HUES64 (cell line): Measurements from ENCODE around the gene NFKB1.

Experiments used
- H3K27ac ChIP-seq: 2 replicates; pipeline ENCODE4 v1.7.0; 2013; ENCODE audit warnings: low read depth, low read length, inconsistent platforms
- H3K27me3 ChIP-seq: 2 replicates; pipeline ENCODE4 v1.6.1; 2013; ENCODE audit warnings: mild to moderate bottlenecking, low read length; ENCODE audit not compliant: insufficient read depth
- H3K36me3 ChIP-seq: 2 replicates; pipeline ENCODE4 v1.6.1; 2013; ENCODE audit warnings: mild to moderate bottlenecking, low read length; ENCODE audit not compliant: insufficient read depth
- H3K4me1 ChIP-seq: 2 replicates; pipeline ENCODE4 v1.6.1; 2013; ENCODE audit warnings: mild to moderate bottlenecking, low read length, moderate library complexity; ENCODE audit not compliant: insufficient read depth
- H3K4me3 ChIP-seq: 2 replicates; pipeline ENCODE4 v1.5.1; 2013; ENCODE audit warnings: mild to moderate bottlenecking, low read length, moderate library complexity
- H3K9ac ChIP-seq: 2 replicates; pipeline ENCODE4 v1.6.1; 2013; ENCODE audit warnings: mild to moderate bottlenecking, low read depth, low read length
- H3K9me3 ChIP-seq: 2 replicates; pipeline ENCODE4 v1.6.1; 2013; ENCODE audit warnings: low read depth, low read length; ENCODE audit not compliant: insufficient read depth
- WGBS: fragments of 150-250, 120-280 bp; methylation state at CpG from one replicate; pipeline ENCODE4 v1.1.7; 2013; ENCODE audit warnings: missing lambda C conversion rate; 5-methylcytosine and 5-hydroxymethylcytosine counted together

NFKB1 gene

GRCh38 chr4:102551958-102552565 is 50.9 kb downstream of the NFKB1 start:
- no peaks in the 10 kb centered on the region for H3K36me3 ChIP-seq
- H3K27me3 ChIP-seq, result no peaks in the 10 kb centered on the region
- 76% methylated on average over 4 of the region's 4 CpGs for WGBS
- no peak overlapping the region for H3K9ac ChIP-seq
- no peak overlapping the region for H3K4me3 ChIP-seq
- H3K27ac ChIP-seq, result no peak overlapping the region
- peaks cover 14% of the 10 kb centered on the region; the same call in 1 of the 2 replicates for H3K4me1 ChIP-seq
- H3K9me3 ChIP-seq, result no peaks in the 10 kb centered on the region

- Histone ChIP-seq H3K4me1 (peaks cover 14% of the 10 kb centered on the region; the same call in 1 of the 2 replicates), H3K9ac (no peak overlapping the region), H3K9me3 (no peaks in the 10 kb centered on the region), H3K27ac (no peak overlapping the region), H3K36me3 (no peaks in the 10 kb centered on the region), H3K4me3 (no peak overlapping the region), H3K27me3 (no peaks in the 10 kb centered on the region)
- WGBS, result 100% methylated on average over 1 of the region's 1 CpG
These were observed 51.6 kb downstream of the NFKB1 start for GRCh38 chr4:102552781-102553180.

GRCh38 chr4:102553982-102554381 is 52.8 kb downstream of the NFKB1 start:
- Histone ChIP-seq H3K9ac (no peak overlapping the region), H3K9me3 (no peaks in the 10 kb centered on the region), H3K4me1 (peaks cover 14% of the 10 kb centered on the region; the same call in 1 of the 2 replicates), H3K27me3 (no peaks in the 10 kb centered on the region), H3K4me3 (no peak overlapping the region), H3K27ac (no peak overlapping the region), H3K36me3 (no peaks in the 10 kb centered on the region)
- WGBS, result 100% methylated on average over 1 of the region's 1 CpG

GRCh38 chr4:102554482-102554881 is 53.3 kb downstream of the NFKB1 start:
- 80% methylated on average over 5 of the region's 5 CpGs for WGBS

GRCh38 chr4:102554992-102555391 is 53.8 kb downstream of the NFKB1 start:
- no peaks in the 10 kb centered on the region for H3K36me3 ChIP-seq
- H3K27me3 ChIP-seq, result no peaks in the 10 kb centered on the region
- peaks cover 14% of the 10 kb centered on the region; the same call in 1 of the 2 replicates for H3K4me1 ChIP-seq
- H3K9me3 ChIP-seq, result no peaks in the 10 kb centered on the region
- H3K9ac ChIP-seq, result no peak overlapping the region
- no peak overlapping the region for H3K27ac ChIP-seq
- no peak overlapping the region for H3K4me3 ChIP-seq

More at GRCh38 chr4:102554482-102554881, 53.3 kb downstream of the NFKB1 start:
- Histone ChIP-seq H3K36me3 (no peaks in the 10 kb centered on the region), H3K4me1 (peaks cover 14% of the 10 kb centered on the region; the same call in 1 of the 2 replicates), H3K9ac (no peak overlapping the region), H3K4me3 (no peak overlapping the region), H3K27me3 (no peaks in the 10 kb centered on the region), H3K27ac (no peak overlapping the region), H3K9me3 (no peaks in the 10 kb centered on the region)

GRCh38 chr4:102557636-102558035 is 56.5 kb downstream of the NFKB1 start:
- H3K27ac ChIP-seq, result no peak overlapping the region
- H3K36me3 ChIP-seq, result no peaks in the 10 kb centered on the region
- 0 out of 2 replicates have a peak, but pooled peaks cover 10% of the 10 kb centered on the region for H3K4me1 ChIP-seq
- WGBS, result 100% methylated on average over 2 of the region's 2 CpGs
- no peaks in the 10 kb centered on the region for H3K27me3 ChIP-seq
- no peak overlapping the region for H3K9ac ChIP-seq
- no peaks in the 10 kb centered on the region for H3K9me3 ChIP-seq
- H3K4me3 ChIP-seq, result no peak overlapping the region

GRCh38 chr4:102560115-102560514 is 59.0 kb downstream of the NFKB1 start:
- Histone ChIP-seq H3K27me3 (no peaks in the 10 kb centered on the region), H3K4me3 (no peak overlapping the region), H3K36me3 (no peaks in the 10 kb centered on the region), H3K9ac (no peak overlapping the region), H3K4me1 (0 out of 2 replicates have a peak, but pooled peaks cover 1% of the 10 kb centered on the region), H3K9me3 (no peaks in the 10 kb centered on the region), H3K27ac (no peak overlapping the region)
- 94% methylated on average over 5 of the region's 5 CpGs for WGBS

- Histone ChIP-seq H3K9me3 (no peaks in the 10 kb centered on the region), H3K36me3 (no peaks in the 10 kb centered on the region), H3K4me1 (no peaks in the 10 kb centered on the region), H3K9ac (no peak overlapping the region), H3K4me3 (no peak overlapping the region), H3K27me3 (no peaks in the 10 kb centered on the region), H3K27ac (no peak overlapping the region)
- WGBS, result 86% methylated on average over 3 of the region's 4 CpGs
These were observed 59.6 kb downstream of the NFKB1 start for GRCh38 chr4:102560571-102561341.

GRCh38 chr4:102563000-102563399 is 61.8 kb downstream of the NFKB1 start:
- H3K4me1 ChIP-seq, result no peaks in the 10 kb centered on the region
- no peak overlapping the region for H3K9ac ChIP-seq
- no peaks in the 10 kb centered on the region for H3K9me3 ChIP-seq
- H3K36me3 ChIP-seq, result no peaks in the 10 kb centered on the region
- H3K27me3 ChIP-seq, result no peaks in the 10 kb centered on the region
- no CpG with 5 or more reads among the region's 1 CpG for WGBS
- no peak overlapping the region for H3K4me3 ChIP-seq
- H3K27ac ChIP-seq, result no peak overlapping the region

- Histone ChIP-seq H3K36me3 (no peaks in the 10 kb centered on the region), H3K9me3 (no peaks in the 10 kb centered on the region), H3K4me3 (no peak overlapping the region), H3K27ac (no peak overlapping the region), H3K4me1 (no peaks in the 10 kb centered on the region), H3K27me3 (no peaks in the 10 kb centered on the region), H3K9ac (no peak overlapping the region)
- WGBS, result 93% methylated on average over 3 of the region's 4 CpGs
These were observed 63.4 kb downstream of the NFKB1 start for GRCh38 chr4:102564399-102565059.

- Histone ChIP-seq H3K4me3 (no peak overlapping the region), H3K4me1 (no peaks in the 10 kb centered on the region), H3K36me3 (no peaks in the 10 kb centered on the region), H3K27ac (no peak overlapping the region), H3K27me3 (no peaks in the 10 kb centered on the region), H3K9ac (no peak overlapping the region), H3K9me3 (0 out of 2 replicates have a peak, but pooled peaks cover 3% of the 10 kb centered on the region)
- WGBS, result 65% methylated on average over 2 of the region's 2 CpGs
These were observed 64.5 kb downstream of the NFKB1 start for GRCh38 chr4:102565696-102566095.
